Tibial artery (tissue), 4 donors: ENCODE measurements around the gene BCL2L2.

Experiments used
- DNase-seq, 2 donors: peaks; one replicate each; pipeline ENCODE4 v3.0.0-alpha.2; 2019
- H3K27ac ChIP-seq, 2 donors: fragments of 200-600 bp; sonication (generic) in 1 of 2; 1 replicate in 1 of 2; 2 replicates in 1 of 2; pipeline ENCODE4 v1.5.1; 2018 to 2019; ENCODE audit warnings: mild to moderate bottlenecking in 1 of 2
- H3K27me3 ChIP-seq, 2 donors: fragments of 200-600 bp; sonication (generic) in 1 of 2; one replicate each; pipeline versions ENCODE4 v1.5.1 to v1.6.0; 2016 to 2019
- H3K36me3 ChIP-seq, 3 donors: fragments of 200-600 bp; sonication (generic) in 2 of 3; one replicate each; pipeline ENCODE4 v1.5.1; 2016 to 2019; ENCODE audit warnings: mild to moderate bottlenecking in 2 of 3
- H3K4me1 ChIP-seq, 4 donors: fragments of 200-600 bp; sonication (generic) in 2 of 4; 1 replicate in 3 of 4; 2 replicates in 1 of 4; pipeline ENCODE4 v1.5.1; 2016 to 2019
- H3K4me3 ChIP-seq, 2 donors: fragments of 200-600 bp; sonication (generic) in 1 of 2; 1 replicate in 1 of 2; 2 replicates in 1 of 2; pipeline ENCODE4 v1.5.1; 2018 to 2019; ENCODE audit warnings: mild to moderate bottlenecking in 2 of 2
- H3K9me3 ChIP-seq, 3 donors: fragments of 200-600 bp; sonication (generic) in 1 of 3; one replicate each; pipeline ENCODE4 v1.5.1; 2016 to 2019
- intact Hi-C: fragments of 100-400 bp; cut with DNase I; formaldehyde crosslinking; loops from one replicate; pipeline ENCODE4 v1.15.0; 2023; ENCODE audit warnings: low total_unique reads
- TF ChIP-seq, protein P1 (sequence below), 2 experiments: fragments of 200-600 bp in 1 of 2; fragments of 450-650 bp in 1 of 2; IDR thresholded peaks; one replicate each; pipeline ENCODE4 v1.5.1; 2017 to 2019; ENCODE audit warnings: antibody characterized with exemption in 2 of 2, mild to moderate bottlenecking in 1 of 2, moderate library complexity in 1 of 2

The BCL2L2 gene

DNA sequence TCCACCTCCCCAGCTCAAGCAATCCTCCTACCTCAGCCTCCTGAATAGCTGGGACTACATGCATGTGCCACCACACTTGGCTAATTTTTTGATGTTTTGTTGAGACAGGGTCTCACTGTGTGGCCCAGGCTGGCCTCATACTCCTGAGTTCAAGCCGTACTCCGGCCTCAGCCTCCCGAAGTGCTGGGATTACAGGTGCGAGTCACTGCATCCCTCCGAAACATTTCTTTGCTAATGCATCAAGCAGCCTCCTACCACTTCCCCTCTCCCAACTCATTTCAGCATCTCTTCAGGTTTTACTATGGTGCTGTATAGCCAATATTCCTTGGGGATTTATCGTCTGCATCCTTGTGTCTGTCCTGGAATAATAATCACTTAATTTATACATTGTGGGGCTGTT, 48.4 kb downstream of the BCL2L2 start:
- H3K4me3 ChIP-seq = no peak overlapping the region
- H3K27ac ChIP-seq = no peak overlapping the region
- TF ChIP-seq, protein P1, sequence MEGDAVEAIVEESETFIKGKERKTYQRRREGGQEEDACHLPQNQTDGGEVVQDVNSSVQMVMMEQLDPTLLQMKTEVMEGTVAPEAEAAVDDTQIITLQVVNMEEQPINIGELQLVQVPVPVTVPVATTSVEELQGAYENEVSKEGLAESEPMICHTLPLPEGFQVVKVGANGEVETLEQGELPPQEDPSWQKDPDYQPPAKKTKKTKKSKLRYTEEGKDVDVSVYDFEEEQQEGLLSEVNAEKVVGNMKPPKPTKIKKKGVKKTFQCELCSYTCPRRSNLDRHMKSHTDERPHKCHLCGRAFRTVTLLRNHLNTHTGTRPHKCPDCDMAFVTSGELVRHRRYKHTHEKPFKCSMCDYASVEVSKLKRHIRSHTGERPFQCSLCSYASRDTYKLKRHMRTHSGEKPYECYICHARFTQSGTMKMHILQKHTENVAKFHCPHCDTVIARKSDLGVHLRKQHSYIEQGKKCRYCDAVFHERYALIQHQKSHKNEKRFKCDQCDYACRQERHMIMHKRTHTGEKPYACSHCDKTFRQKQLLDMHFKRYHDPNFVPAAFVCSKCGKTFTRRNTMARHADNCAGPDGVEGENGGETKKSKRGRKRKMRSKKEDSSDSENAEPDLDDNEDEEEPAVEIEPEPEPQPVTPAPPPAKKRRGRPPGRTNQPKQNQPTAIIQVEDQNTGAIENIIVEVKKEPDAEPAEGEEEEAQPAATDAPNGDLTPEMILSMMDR (IDR thresholded peaks at IDR 0.05) = no peak
- H3K36me3 ChIP-seq = peaks cover 5 to 44% (median 7%) of the 10 kb centered on the region in 3 donors
- intact Hi-C loops = no loop called here
- no peaks in the 10 kb centered on the region for H3K27me3 ChIP-seq
- H3K4me1 ChIP-seq = peaks cover 0 to 14% (median 11%) of the 10 kb centered on the region in 4 donors
- H3K9me3 ChIP-seq = no peaks in the 10 kb centered on the region
- no peak for DNase-seq

DNA sequence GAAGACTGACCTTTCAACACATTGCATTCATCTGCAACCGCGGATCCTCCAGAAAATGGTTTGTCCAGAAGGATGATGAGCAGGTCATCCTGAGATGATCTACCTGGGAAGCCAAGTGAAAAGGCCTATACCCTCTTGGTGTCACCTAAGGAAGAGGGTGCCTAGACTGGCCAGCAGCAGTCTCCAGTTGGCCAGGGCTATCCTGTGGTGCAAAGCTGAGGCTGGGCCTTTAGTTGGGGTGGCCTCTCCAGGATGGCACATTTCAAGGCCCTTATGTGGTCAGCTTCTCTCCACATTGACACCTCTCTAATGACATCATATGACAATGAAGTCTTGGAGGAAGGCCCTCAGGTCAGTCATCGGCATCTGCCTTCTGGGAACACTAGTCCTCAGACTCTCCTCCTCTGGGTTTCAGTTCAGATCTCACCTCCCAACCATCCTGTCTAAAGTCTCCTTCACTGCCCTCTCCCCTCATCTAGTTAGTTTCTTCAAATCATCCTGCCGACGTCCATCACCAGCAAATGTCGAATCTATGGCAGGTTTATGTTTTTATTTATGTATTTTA, 49.3 kb downstream of the BCL2L2 start:
- peaks cover 0 to 21% (median 11%) of the 10 kb centered on the region in 4 donors for H3K4me1 ChIP-seq

DNA sequence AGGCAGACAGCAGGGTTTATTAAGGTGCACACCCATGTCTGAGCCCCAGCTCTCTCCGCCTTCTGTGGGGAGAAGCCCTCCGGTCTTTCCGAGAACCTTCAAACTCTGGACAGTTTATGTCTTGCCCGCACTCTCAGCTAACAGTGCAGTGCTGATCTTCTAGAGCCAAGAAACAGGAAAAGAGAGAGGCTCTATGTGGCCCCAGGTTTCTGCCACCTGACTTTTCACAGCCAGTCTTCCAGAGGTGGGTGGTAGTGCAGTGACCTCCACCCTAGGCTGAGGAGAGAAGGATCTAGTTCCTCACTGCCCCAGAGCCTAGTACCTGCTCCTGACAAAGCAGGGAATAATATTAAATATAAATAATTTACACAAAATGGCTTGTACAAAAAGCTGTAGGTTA, 50.0 kb downstream of the BCL2L2 start:
- Histone ChIP-seq H3K4me1 (peaks cover 0 to 21% (median 10%) of the 10 kb centered on the region in 4 donors), H3K27ac (no peak overlapping the region), H3K36me3 (peaks cover 9 to 54% (median 10%) of the 10 kb centered on the region in 3 donors), H3K9me3 (no peaks in the 10 kb centered on the region), H3K27me3 (no peaks in the 10 kb centered on the region), H3K4me3 (no peak overlapping the region)
- intact Hi-C loops = no loop called here
- TF ChIP-seq, protein P1 (IDR thresholded peaks at IDR 0.05) = no peak
- DNase-seq = no peak

More for the DNA sequence above, 49.3 kb downstream of the BCL2L2 start:
- intact Hi-C loops = no loop called here
- TF ChIP-seq, protein P1 (IDR thresholded peaks at IDR 0.05) = no peak
- H3K27ac ChIP-seq = no peak overlapping the region
- H3K27me3 ChIP-seq = no peaks in the 10 kb centered on the region
- DNase-seq = no peak
- H3K9me3 ChIP-seq = no peaks in the 10 kb centered on the region
- peaks cover 9 to 54% (median 10%) of the 10 kb centered on the region in 3 donors for H3K36me3 ChIP-seq
- H3K4me3 ChIP-seq = no peak overlapping the region

DNA sequence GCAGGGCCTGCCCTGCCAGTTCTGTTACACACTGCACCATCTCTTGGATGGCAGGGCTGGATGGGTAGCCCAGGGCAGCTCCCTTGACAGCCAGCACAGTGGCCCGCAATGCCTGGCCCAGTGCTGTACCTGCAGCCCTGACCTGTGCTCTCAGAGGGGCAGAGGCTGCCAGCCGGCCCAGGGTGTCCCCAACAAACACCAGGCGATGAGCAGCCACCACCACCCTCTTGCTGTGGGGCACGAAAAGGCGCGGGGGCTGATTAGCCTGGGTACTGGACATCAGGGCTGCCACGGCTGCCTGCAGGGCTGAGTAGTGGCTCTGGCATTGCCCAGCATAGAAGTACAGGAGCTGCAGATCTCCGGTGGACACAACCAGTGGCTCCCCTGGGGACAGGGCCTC, 50.6 kb downstream of the BCL2L2 start:
- no peak overlapping the region for H3K4me3 ChIP-seq
- DNase-seq = no peak

DNA sequence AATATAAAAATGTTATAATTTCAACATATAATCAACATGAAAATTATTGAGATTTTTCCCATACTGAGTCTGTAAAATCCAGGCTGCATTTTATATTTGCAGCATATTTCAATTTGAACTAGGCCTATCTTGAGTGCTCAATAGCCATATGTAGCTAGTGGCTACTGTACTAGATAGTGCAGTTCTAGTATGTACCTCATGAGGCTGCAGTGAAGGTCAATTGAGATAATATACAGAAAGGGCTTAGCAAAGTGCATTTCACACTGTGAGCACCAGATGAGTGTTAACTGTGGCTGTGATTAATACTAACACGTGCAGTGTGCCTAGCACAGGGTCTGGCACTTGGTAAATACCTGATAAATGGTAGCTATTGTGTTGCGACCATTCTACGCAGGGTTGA, 51.4 kb downstream of the BCL2L2 start:
- Histone ChIP-seq H3K4me3 (no peak overlapping the region), H3K9me3 (no peaks in the 10 kb centered on the region), H3K27me3 (no peaks in the 10 kb centered on the region), H3K27ac (no peak overlapping the region), H3K4me1 (peaks cover 0 to 27% (median 9%) of the 10 kb centered on the region in 4 donors), H3K36me3 (peaks cover 9 to 54% (median 10%) of the 10 kb centered on the region in 3 donors)
- intact Hi-C loops = no loop called here
- no peak for DNase-seq
- TF ChIP-seq, protein P1 (IDR thresholded peaks at IDR 0.05) = no peak

More for the DNA sequence above, 50.6 kb downstream of the BCL2L2 start:
- no peaks in the 10 kb centered on the region for H3K9me3 ChIP-seq
- no peak overlapping the region for H3K27ac ChIP-seq
- intact Hi-C loops = no loop called here
- H3K4me1 ChIP-seq = peaks cover 0 to 21% (median 7%) of the 10 kb centered on the region in 4 donors
- TF ChIP-seq, protein P1 (IDR thresholded peaks at IDR 0.05) = no peak
- H3K27me3 ChIP-seq = no peaks in the 10 kb centered on the region
- H3K36me3 ChIP-seq = peaks cover 9 to 54% (median 10%) of the 10 kb centered on the region in 3 donors
